Amniotic epithelial cell (primary cell): ENCODE measurements around the gene GIMAP8.
"Not testable (repeated sequence)": the region's sequence is repeated elsewhere in the genome, so short reads cannot be mapped to it uniquely, and the experiment has no call there.

Experiments used
- DNase-seq: peaks from one replicate; pipeline ENCODE4 v3.0.0-alpha.2; 2010; ENCODE audit warnings: low read depth

The GIMAP8 gene

DNA sequence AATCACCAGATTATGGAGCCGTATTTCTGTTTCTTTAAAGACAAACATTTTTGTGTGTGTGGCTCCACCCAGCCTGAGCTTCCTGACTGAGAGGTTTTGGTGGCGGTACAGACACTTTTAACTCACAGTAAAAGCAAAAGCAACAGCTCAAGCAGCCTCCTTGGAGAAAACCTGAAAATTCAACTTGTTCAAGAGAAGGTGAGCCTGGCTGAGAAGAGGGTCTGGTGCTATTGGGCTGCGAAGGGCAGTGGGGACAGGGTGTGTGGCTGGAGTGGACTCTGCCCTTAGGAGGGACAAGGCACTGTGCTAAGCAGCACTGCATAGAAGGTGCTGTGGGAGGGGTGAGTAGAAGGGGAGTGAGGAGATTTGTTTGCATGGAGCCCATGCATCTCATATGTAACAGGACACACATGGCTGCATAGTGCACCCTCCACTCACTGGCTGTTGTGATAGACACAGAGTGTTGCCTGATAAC is 64.4 kb downstream of the GIMAP8 start, which contains the start of gene GIMAP7:
Gene GIMAP7, plus strand, starts transcription at position 125 of the 475 bp plus-strand sequence. CDS start 5,103 bp downstream, outside the sequence.
- DNase-seq: no peak

DNA sequence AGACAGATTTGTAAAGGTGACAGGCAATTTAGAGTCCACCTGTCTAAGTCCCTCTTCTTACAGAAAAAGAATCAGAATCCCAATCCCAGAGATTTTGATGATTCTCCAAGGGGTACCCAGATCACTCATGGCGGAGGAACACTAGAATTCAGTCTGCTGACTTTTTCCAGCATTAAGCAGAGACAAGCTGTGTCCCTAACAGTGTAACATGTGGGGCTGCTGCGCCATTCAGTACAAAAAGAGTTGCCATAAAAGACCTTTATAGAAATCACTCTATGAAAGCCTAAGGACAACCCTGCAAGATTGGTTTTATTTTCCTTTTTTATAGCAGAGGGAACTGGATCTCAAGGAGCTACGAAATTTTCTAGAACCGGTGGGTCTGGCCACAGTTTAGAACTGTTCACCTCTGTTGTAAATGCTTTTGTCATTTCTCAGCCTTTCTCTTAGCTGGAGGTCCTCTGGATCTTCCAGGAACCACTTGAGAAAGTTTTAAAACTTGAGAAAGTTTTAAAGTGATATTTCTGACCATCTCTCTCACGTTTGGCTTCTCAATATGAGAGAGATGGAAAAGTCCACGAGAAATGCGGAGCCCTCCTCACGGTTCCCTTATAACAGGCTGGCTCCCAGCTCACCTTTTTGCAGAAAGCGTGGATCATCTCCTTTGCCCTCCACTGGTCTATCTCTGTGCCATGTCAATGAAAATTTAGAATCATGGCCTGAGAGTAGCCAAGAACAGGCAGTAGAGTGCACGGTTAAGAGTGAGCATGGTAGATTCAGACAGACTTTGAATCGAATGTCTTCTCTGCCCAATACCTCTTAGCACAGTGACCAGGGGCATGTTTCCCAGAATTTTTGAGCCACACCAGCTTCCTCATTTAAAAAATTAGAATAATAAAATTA is 65.1 kb downstream of the GIMAP8 start:
- DNase-seq: no peak

DNA sequence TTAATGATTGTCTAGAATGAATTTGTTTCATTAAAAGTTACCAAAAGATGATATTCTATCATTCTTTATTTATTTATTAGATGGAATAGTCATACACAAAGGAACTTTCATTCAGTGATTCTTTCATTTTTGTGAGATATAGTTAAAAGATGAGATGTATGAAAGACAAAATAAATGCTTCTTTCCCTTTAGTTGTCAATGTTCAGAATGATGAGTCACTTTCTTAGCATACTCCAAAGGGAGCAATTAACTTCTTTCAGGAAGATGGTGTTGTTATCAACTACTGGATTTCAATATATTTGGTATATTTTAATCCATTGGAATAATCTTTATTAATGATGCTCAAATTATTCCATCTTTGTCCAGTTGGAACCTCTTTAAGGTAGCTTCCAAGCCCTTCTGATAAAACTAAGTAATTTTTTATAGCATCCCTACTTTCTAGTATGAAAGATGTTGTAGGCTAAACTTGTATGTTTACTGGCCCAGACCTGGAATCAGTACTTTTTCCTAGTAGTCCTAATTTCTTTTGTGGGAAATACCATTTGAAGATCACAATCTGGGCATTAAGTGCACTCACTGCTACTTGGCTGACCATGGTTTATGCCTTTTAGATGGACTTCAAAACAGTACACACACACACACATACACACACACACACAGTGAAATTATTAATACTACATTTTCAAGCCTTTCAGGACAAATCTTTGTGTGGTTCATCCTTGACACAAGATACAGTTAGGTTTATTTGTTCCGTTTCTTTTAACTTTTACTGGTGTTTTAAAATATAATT is 66.7 kb downstream of the GIMAP8 start:
- DNase-seq: no peak

DNA sequence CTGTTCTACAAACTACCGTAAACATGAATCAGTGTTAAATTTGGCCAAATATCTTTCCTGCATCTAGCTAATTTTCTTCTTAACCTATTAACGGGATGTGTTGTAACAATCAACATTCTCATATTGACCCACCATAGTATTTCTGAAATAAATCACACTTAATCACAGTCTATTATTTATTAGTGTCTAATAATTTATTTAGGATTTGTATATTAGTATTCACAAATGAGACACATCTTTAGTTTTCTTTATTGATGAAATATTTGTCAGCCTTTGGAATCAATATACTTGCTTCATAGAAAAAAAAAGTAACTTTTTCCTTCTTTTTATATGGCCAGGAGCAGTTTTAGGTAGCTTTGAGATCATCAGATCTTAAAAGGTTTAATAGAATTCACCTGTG is 68.9 kb downstream of the GIMAP8 start:
- no peak for DNase-seq

DNA sequence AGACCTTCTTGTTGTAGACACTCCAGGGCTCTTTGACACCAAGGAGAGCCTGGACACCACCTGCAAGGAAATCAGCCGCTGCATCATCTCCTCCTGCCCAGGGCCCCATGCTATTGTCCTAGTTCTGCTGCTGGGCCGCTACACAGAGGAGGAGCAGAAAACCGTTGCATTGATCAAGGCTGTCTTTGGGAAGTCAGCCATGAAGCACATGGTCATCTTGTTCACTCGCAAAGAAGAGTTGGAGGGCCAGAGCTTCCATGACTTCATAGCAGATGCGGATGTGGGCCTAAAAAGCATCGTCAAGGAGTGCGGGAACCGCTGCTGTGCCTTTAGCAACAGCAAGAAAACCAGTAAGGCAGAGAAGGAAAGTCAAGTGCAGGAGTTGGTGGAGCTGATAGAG is 69.7 kb downstream of the GIMAP8 start:
- DNase-seq: no peak

DNA sequence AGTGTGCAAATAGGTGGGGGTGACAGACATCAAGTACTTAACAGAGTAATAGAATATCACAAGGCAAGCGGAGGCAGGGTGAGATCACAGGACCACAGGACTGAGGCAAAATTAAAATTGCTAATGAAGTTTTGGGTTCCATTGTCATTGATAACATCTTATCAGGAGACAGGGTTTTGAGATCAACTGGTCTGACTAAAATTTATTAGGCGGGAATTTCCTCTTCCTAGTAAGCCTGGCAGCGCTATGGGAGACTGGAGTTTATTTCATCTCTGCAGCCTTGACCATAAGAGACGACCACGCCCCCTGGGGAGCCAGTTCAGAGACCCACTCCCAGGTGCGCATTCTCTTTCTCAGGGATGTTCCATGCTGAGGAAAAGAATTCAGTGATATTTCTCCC is 72.5 kb downstream of the GIMAP8 start:
- DNase-seq: not testable (repeated sequence)

DNA sequence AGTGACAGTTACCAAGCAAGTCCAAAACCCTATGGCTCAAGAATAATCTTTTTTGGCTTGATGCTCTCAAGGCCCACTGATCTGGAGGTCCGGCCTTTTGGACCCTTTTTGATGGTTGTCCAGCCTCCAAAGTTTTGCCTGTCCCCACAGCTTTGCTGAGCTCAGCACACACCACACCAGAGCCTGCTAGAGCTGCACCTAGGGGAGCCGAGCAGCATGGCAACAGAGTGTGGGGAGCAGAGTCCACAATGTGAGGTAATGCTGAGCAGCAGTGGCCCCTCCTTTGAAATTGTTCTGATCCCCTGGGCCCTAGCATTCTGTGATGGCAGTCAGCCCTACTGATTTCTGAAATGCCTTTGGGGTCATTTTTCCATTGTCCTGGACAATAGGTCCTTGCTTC is 73.6 kb downstream of the GIMAP8 start:
- DNase-seq: no peak
